Measurements from ENCODE around the gene GFOD1.
A peak's percentile ranks its signal among the peaks of the same experiment; 100 is the strongest.

DNA sequence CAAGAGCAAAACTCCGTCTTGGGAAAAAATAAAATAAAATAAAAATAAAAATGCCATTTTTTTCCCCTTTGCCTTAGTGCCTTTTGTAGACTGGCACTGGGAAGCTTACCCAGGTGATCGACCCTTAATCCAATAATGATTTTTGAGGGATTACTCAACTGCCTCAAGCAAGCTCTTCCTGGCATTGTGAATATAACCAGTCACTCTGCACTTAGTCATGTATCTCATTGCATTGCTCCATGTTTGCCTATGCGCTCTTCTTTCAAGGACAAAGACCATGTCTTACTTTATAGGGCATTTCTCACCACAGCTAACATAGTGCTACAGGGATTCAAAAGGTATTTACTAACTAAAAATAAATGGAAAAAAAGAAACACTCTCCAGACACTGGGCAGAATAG lies 13.0 kb downstream of the GFOD1 start:
- TF ChIP-seq ELK1 (IDR thresholded peaks at IDR 0.05; ENCODE audit: low read depth, low read length) (no peak), POLR2A (IDR thresholded peaks at IDR 0.05; ENCODE audit: low read length) (no peak), CEBPB (IDR thresholded peaks at IDR 0.05) (peak in 1 of 2 experiments; percentile 14; a peak in 1 of 4 replicates), CTCF (IDR thresholded peaks at IDR 0.05) (no peak), PHF8 (IDR thresholded peaks at IDR 0.05; ENCODE audit: borderline replicate concordance, low read depth) (no peak), HES2 (IDR thresholded peaks at IDR 0.05) (no peak), MAX (IDR thresholded peaks at IDR 0.05) (no peak)

All from A549 (cell line).